GM12878 (cell line): ENCODE results near the gene CREB3L1.

Source experiments
- CHD2 ChIP-seq: IDR thresholded peaks from 2 replicates; pipeline ENCODE4 v1.6.1; 2011; ENCODE audit warnings: low read depth, low read length, improper control_type of control experiment, borderline replicate concordance
- EP300 ChIP-seq, 2 experiments: fragments of 150-350 bp in 1 of 2; IDR thresholded peaks; 2 replicates each; pipeline ENCODE4 v1.6.1; 2011 to 2012; ENCODE audit warnings: low read depth in 2 of 2, low read length in 2 of 2, borderline replicate concordance in 1 of 2, improper control_type of control experiment in 1 of 2, inconsistent platforms in 1 of 2; ENCODE audit not compliant: control insufficient read depth in 1 of 2
- GABPA ChIP-seq: IDR thresholded peaks from 2 replicates; pipeline ENCODE4 v1.6.1; 2014; ENCODE audit warnings: antibody characterized with exemption, low read depth, mild to moderate bottlenecking, inconsistent platforms
- SMAD1 ChIP-seq: fragments of 450-650 bp; IDR thresholded peaks from 2 replicates; pipeline ENCODE4 v1.6.1; 2018; ENCODE audit warnings: mild to moderate bottlenecking, low read depth; ENCODE audit not compliant: partially characterized antibody
- USF2 ChIP-seq: IDR thresholded peaks from 2 replicates; pipeline ENCODE4 v1.6.1; 2011; ENCODE audit warnings: low read depth, low read length, improper control_type of control experiment, borderline replicate concordance
- TF ChIP-seq, protein P1 (sequence below), 3 experiments: IDR thresholded peaks in 2 of 3; conservative IDR thresholded peaks in 1 of 3; 2 replicates each; pipeline ENCODE4 v1.5.1; 2011; ENCODE audit warnings: low read depth in 3 of 3, low read length in 3 of 3, mild to moderate bottlenecking in 3 of 3, control low read depth in 2 of 3, moderate library complexity in 2 of 3, inconsistent platforms in 1 of 3, mixed read lengths in 1 of 3; ENCODE audit not compliant: control insufficient read depth in 2 of 3, insufficient read depth in 1 of 3; ENCODE audit errors: extremely low read depth in 1 of 3
- TF ChIP-seq, protein P2 (sequence below): IDR thresholded peaks from 2 replicates; pipeline ENCODE4 v1.6.1; 2011; ENCODE audit warnings: low read depth, mild to moderate bottlenecking, low read length, moderate library complexity, borderline replicate concordance; ENCODE audit errors: extremely low read depth

- TF ChIP-seq, protein P1, sequence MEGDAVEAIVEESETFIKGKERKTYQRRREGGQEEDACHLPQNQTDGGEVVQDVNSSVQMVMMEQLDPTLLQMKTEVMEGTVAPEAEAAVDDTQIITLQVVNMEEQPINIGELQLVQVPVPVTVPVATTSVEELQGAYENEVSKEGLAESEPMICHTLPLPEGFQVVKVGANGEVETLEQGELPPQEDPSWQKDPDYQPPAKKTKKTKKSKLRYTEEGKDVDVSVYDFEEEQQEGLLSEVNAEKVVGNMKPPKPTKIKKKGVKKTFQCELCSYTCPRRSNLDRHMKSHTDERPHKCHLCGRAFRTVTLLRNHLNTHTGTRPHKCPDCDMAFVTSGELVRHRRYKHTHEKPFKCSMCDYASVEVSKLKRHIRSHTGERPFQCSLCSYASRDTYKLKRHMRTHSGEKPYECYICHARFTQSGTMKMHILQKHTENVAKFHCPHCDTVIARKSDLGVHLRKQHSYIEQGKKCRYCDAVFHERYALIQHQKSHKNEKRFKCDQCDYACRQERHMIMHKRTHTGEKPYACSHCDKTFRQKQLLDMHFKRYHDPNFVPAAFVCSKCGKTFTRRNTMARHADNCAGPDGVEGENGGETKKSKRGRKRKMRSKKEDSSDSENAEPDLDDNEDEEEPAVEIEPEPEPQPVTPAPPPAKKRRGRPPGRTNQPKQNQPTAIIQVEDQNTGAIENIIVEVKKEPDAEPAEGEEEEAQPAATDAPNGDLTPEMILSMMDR (IDR thresholded peaks at IDR 0.05 in 2 of 3, conservative IDR thresholded peaks at IDR 0.05 in 1 of 3; ENCODE audit: control insufficient read depth in 2 of 3, extremely low read depth in 1 of 3, insufficient read depth in 1 of 3, low read depth in 3 of 3, low read length in 3 of 3), result peak; percentile 85 to 96 (median 93)
- TF ChIP-seq SMAD1 (no peak), USF2 (no peak), EP300 (IDR thresholded peaks at IDR 0.05; ENCODE audit: borderline replicate concordance in 1 of 2, control insufficient read depth in 1 of 2, low read depth in 2 of 2, low read length in 2 of 2) (no peak), GABPA (no peak), CHD2 (no peak)
- TF ChIP-seq, protein P2, sequence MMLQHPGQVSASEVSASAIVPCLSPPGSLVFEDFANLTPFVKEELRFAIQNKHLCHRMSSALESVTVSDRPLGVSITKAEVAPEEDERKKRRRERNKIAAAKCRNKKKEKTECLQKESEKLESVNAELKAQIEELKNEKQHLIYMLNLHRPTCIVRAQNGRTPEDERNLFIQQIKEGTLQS, result no peak
Measured at GRCh38 chr11:46308631-46309419, 31.4 kb downstream of the CREB3L1 start.
